ENCODE measurements around the gene GTF2A1. TPM values are rescaled to one million over a fixed set of nuclear protein-coding genes. Genes with fewer than 3 reads are reported as not detected.
"Not testable (repeated sequence)": the region's sequence is repeated elsewhere in the genome, so short reads cannot be mapped to it uniquely, and the experiment has no call there.

Gene GTF2A1
- total RNA-seq, 3 donors from 2014 or later, result 24.2 to 31.0 (median 29.5) TPM

GRCh38 chr14:81252278-81252677 is 31.5 kb upstream of the GTF2A1 start:
- Histone ChIP-seq H3K9me3 (no peaks in the 10 kb centered on the region), H3K4me1 (ENCODE audit: low read depth) (no peaks in the 10 kb centered on the region), H3K36me3 (ENCODE audit: low read depth) (no peaks in the 10 kb centered on the region), H3K4me3 (no peak overlapping the region)
- DNase-seq (no peak), ATAC-seq (no peak)
- intact Hi-C loops (cut with DNase I, micrococcal nuclease), result no loop called here
- TF ChIP-seq CTCF (IDR thresholded peaks at IDR 0.05), result no peak

GRCh38 chr14:81247271-81247766 is 26.6 kb upstream of the GTF2A1 start:
- H3K4me1 ChIP-seq (ENCODE audit: low read depth), result no peaks in the 10 kb centered on the region
- no peak for ATAC-seq
- DNase-seq, result no peak
- H3K9me3 ChIP-seq, result no peaks in the 10 kb centered on the region
- no peak for TF ChIP-seq CTCF (IDR thresholded peaks at IDR 0.05)
- intact Hi-C loops (cut with DNase I, micrococcal nuclease), result no loop called here
- no peaks in the 10 kb centered on the region for H3K36me3 ChIP-seq (ENCODE audit: low read depth)
- no peak overlapping the region for H3K4me3 ChIP-seq

GRCh38 chr14:81246461-81247270 is 25.9 kb upstream of the GTF2A1 start:
- Histone ChIP-seq H3K4me1 (ENCODE audit: low read depth) (no peaks in the 10 kb centered on the region), H3K36me3 (ENCODE audit: low read depth) (no peaks in the 10 kb centered on the region), H3K9me3 (no peaks in the 10 kb centered on the region), H3K4me3 (no peak overlapping the region)
- DNase-seq (no peak), ATAC-seq (no peak)
- TF ChIP-seq CTCF (IDR thresholded peaks at IDR 0.05), result no peak
- intact Hi-C loops (cut with DNase I, micrococcal nuclease), result no loop called here

GRCh38 chr14:81245771-81246170 is 25.0 kb upstream of the GTF2A1 start:
- DNase-seq, result no peak
- no peak for ATAC-seq
- H3K9me3 ChIP-seq, result no peaks in the 10 kb centered on the region
- H3K4me3 ChIP-seq, result no peak overlapping the region
- no peaks in the 10 kb centered on the region for H3K36me3 ChIP-seq (ENCODE audit: low read depth)
- intact Hi-C loops (cut with DNase I, micrococcal nuclease), result no loop called here
- no peak for TF ChIP-seq CTCF (IDR thresholded peaks at IDR 0.05)
- no peaks in the 10 kb centered on the region for H3K4me1 ChIP-seq (ENCODE audit: low read depth)

GRCh38 chr14:81244431-81244830 is 23.7 kb upstream of the GTF2A1 start:
- ATAC-seq; DNase-seq; intact Hi-C loops (cut with DNase I, micrococcal nuclease); H3K4me1 ChIP-seq (ENCODE audit: low read depth); H3K36me3 ChIP-seq (ENCODE audit: low read depth); H3K4me3 ChIP-seq; H3K9me3 ChIP-seq: not testable (repeated sequence)

- no peaks in the 10 kb centered on the region for H3K9me3 ChIP-seq
- TF ChIP-seq CTCF (IDR thresholded peaks at IDR 0.05), result no peak
- H3K36me3 ChIP-seq (ENCODE audit: low read depth), result no peaks in the 10 kb centered on the region
- intact Hi-C loops (cut with DNase I, micrococcal nuclease), result no loop called here
- DNase-seq, result no peak
- ATAC-seq, result no peak
- no peaks in the 10 kb centered on the region for H3K4me1 ChIP-seq (ENCODE audit: low read depth)
- no peak overlapping the region for H3K4me3 ChIP-seq
Observed at GRCh38 chr14:81243499-81243898, 22.7 kb upstream of the GTF2A1 start.

GRCh38 chr14:81236849-81237248 is 16.1 kb upstream of the GTF2A1 start:
- DNase-seq; H3K36me3 ChIP-seq (ENCODE audit: low read depth); H3K4me3 ChIP-seq; H3K4me1 ChIP-seq (ENCODE audit: low read depth); H3K9me3 ChIP-seq; ATAC-seq; intact Hi-C loops (cut with DNase I, micrococcal nuclease): not testable (repeated sequence)
